A549 (cell line): Measurements from ENCODE around the gene STAT5B. TPM values are rescaled to one million over a fixed set of nuclear protein-coding genes. Genes with fewer than 3 reads are reported as not detected.
A peak's percentile ranks its signal among the peaks of the same experiment; 100 is the strongest.

Source experiments
- ATOH8 ChIP-seq: fragments of 250-450 bp; sonication (Bioruptor Pico); IDR thresholded peaks from 2 replicates; pipeline ENCODE4 v1.5.0; 2020; ENCODE audit warnings: low read depth, mild to moderate bottlenecking, moderate library complexity
- BCL3 ChIP-seq: fragments of >200 bp; sonication (Bioruptor Twin); formaldehyde crosslinking; IDR thresholded peaks from 3 replicates; pipeline ENCODE4 v1.6.1; 2016
- CBX2 ChIP-seq: fragments of 200-600 bp; sonication (generic); IDR thresholded peaks from 2 replicates; pipeline ENCODE4 v1.6.1; 2016; ENCODE audit warnings: low read depth, mild to moderate bottlenecking, borderline replicate concordance
- CEBPB ChIP-seq, 2 experiments: fragments of >200 bp in 1 of 2; sonication (Bioruptor Twin) in 1 of 2; formaldehyde crosslinking in 1 of 2; IDR thresholded peaks; 2 replicates each; pipeline ENCODE4 v1.6.1; 2012 to 2016
- CHD2 ChIP-seq: fragments of 150-350 bp; IDR thresholded peaks from 2 replicates; pipeline ENCODE4 v1.6.1; 2014; ENCODE audit warnings: low read length; ENCODE audit not compliant: partially characterized antibody
- CHD4 ChIP-seq: fragments of 200-600 bp; sonication (generic); IDR thresholded peaks from 2 replicates; pipeline ENCODE4 v1.6.1; 2016; ENCODE audit warnings: antibody characterized with exemption, mild to moderate bottlenecking, borderline replicate concordance
- CTCF ChIP-seq: fragments of >200 bp; sonication (Bioruptor Twin); formaldehyde crosslinking; IDR thresholded peaks from 3 replicates; pipeline ENCODE4 v1.5.1; 2016
- EHF ChIP-seq: fragments of 250-450 bp; sonication (Bioruptor Pico); IDR thresholded peaks from 2 replicates; pipeline ENCODE4 v1.5.0; 2020; ENCODE audit warnings: mild to moderate bottlenecking
- EHMT2 ChIP-seq: fragments of 200-600 bp; sonication (generic); IDR thresholded peaks from 2 replicates; pipeline ENCODE4 v1.6.1; 2016; ENCODE audit warnings: antibody characterized with exemption, low read depth, mild to moderate bottlenecking, moderate library complexity
- EP300 ChIP-seq, 2 experiments: fragments of >200 bp; sonication (Bioruptor Twin); formaldehyde crosslinking; IDR thresholded peaks; 2 replicates in 1 of 2; 3 replicates in 1 of 2; pipeline ENCODE4 v1.6.1; 2016 to 2017
- FOSB ChIP-seq: fragments of 250-450 bp; sonication (Bioruptor Pico); IDR thresholded peaks from 2 replicates; pipeline ENCODE4 v1.5.0; 2020; ENCODE audit warnings: mild to moderate bottlenecking, moderate library complexity
- FOSL2 ChIP-seq, 2 experiments: fragments of 450-650 bp in 1 of 2; fragments of >200 bp in 1 of 2; sonication (Bioruptor Twin) in 1 of 2; formaldehyde crosslinking; IDR thresholded peaks; 2 replicates each; pipeline versions ENCODE4 v1.5.0 to v1.6.1; 2016 to 2020; ENCODE audit warnings: mild to moderate bottlenecking in 1 of 2, moderate library complexity in 1 of 2
- FOXS1 ChIP-seq: fragments of 250-450 bp; sonication (Bioruptor Pico); IDR thresholded peaks from 2 replicates; pipeline ENCODE4 v1.5.0; 2020; ENCODE audit warnings: mild to moderate bottlenecking, moderate library complexity
- HES2 ChIP-seq: fragments of >200 bp; sonication (Bioruptor Twin); formaldehyde crosslinking; IDR thresholded peaks from 2 replicates; pipeline ENCODE4 v1.6.1; 2016
- HEYL ChIP-seq: fragments of 250-450 bp; sonication (Bioruptor Pico); IDR thresholded peaks from 2 replicates; pipeline ENCODE4 v1.8.0; 2021; ENCODE audit warnings: mild to moderate bottlenecking, moderate library complexity
- HOXB5 ChIP-seq: fragments of 250-450 bp; sonication (Bioruptor Pico); IDR thresholded peaks from 2 replicates; pipeline ENCODE4 v1.5.0; 2020; ENCODE audit warnings: mild to moderate bottlenecking, moderate library complexity
- JUN ChIP-seq, 2 experiments: fragments of >200 bp; sonication (Bioruptor Twin); formaldehyde crosslinking; IDR thresholded peaks; 2 replicates in 1 of 2; 3 replicates in 1 of 2; pipeline ENCODE4 v1.6.1; 2016 to 2017
- JUNB ChIP-seq: fragments of >200 bp; sonication (Bioruptor Twin); formaldehyde crosslinking; IDR thresholded peaks from 2 replicates; pipeline ENCODE4 v1.6.1; 2016
- KDM1A ChIP-seq: fragments of 200-600 bp; sonication (generic); IDR thresholded peaks from 2 replicates; pipeline ENCODE4 v1.6.1; 2016; ENCODE audit warnings: low read depth, mild to moderate bottlenecking
- KDM5A ChIP-seq: fragments of 200-600 bp; sonication (generic); IDR thresholded peaks from 2 replicates; pipeline ENCODE4 v1.6.1; 2016; ENCODE audit warnings: antibody characterized with exemption, mild to moderate bottlenecking
- MAFK ChIP-seq: fragments of 450-650 bp; IDR thresholded peaks from 2 replicates; pipeline ENCODE4 v1.6.1; 2014; ENCODE audit not compliant: partially characterized antibody
- MAZ ChIP-seq: fragments of 150-350 bp; IDR thresholded peaks from 2 replicates; pipeline ENCODE4 v1.6.1; 2014; ENCODE audit warnings: antibody characterized with exemption, low read depth, low read length, borderline replicate concordance
- NR3C1 ChIP-seq: fragments of >200 bp; sonication (Bioruptor Twin); formaldehyde crosslinking; IDR thresholded peaks from 3 replicates; pipeline ENCODE4 v1.6.1; 2017
- POLR2AphosphoS2 ChIP-seq: conservative IDR thresholded peaks from 2 replicates; pipeline ENCODE4 v1.6.1; 2012; ENCODE audit warnings: low read length, improper control_type of control experiment, inconsistent platforms
- RARB ChIP-seq: fragments of 250-450 bp; sonication (Bioruptor Pico); IDR thresholded peaks from 2 replicates; pipeline ENCODE4 v1.8.0; 2021; ENCODE audit warnings: mild to moderate bottlenecking, moderate library complexity
- RCOR1 ChIP-seq: fragments of 150-350 bp; IDR thresholded peaks from 2 replicates; pipeline ENCODE4 v1.6.1; 2014; ENCODE audit warnings: antibody characterized with exemption, low read length, low read depth
- SMC3 ChIP-seq: fragments of >200 bp; sonication (Bioruptor Twin); formaldehyde crosslinking; IDR thresholded peaks from 3 replicates; pipeline ENCODE4 v1.6.1; 2018; ENCODE audit warnings: inconsistent platforms
- SREBF2 ChIP-seq: fragments of 450-650 bp; IDR thresholded peaks from 2 replicates; pipeline ENCODE4 v1.6.1; 2014; ENCODE audit warnings: mild to moderate bottlenecking, moderate library complexity
- TFCP2L1 ChIP-seq: fragments of 250-450 bp; sonication (Bioruptor Pico); IDR thresholded peaks from 2 replicates; pipeline ENCODE4 v1.5.0; 2021; ENCODE audit warnings: mild to moderate bottlenecking
- ZSCAN20 ChIP-seq: fragments of 250-450 bp; sonication (Bioruptor Pico); IDR thresholded peaks from 2 replicates; pipeline ENCODE4 v1.8.0; 2022; ENCODE audit warnings: mild to moderate bottlenecking, moderate library complexity
- polyA plus RNA-seq, 4 experiments: library from polyadenylated mRNA; depleted of rRNA in 3 of 4; stranded (reverse); fragments of >200 nt; fragmentation: RNase III in 1 of 4; extraction: RNeasy Plus Mini Kit Qiagen cat#74134 plus additional on column Dnase treatment in 1 of 4; gene quantifications; 2 replicates in 3 of 4; 3 replicates in 1 of 4; pipeline ENCODE4 v1.2.3, GENCODE V29; 2011 to 2017
- TF ChIP-seq, protein P1 (sequence below): fragments of 250-450 bp; sonication (Bioruptor Pico); IDR thresholded peaks from 2 replicates; pipeline ENCODE4 v1.5.0; 2021; ENCODE audit warnings: mild to moderate bottlenecking, moderate library complexity, borderline replicate concordance
- TF ChIP-seq, protein P2 (sequence below): IDR thresholded peaks from 2 replicates; pipeline ENCODE4 v1.6.1; 2012; ENCODE audit warnings: low read depth, borderline replicate concordance

STAT5B gene
- polyA plus RNA-seq, 2 of the 4 experiments (the other 2 are of a cell fraction), result 31.2 to 37.6 TPM

DNA sequence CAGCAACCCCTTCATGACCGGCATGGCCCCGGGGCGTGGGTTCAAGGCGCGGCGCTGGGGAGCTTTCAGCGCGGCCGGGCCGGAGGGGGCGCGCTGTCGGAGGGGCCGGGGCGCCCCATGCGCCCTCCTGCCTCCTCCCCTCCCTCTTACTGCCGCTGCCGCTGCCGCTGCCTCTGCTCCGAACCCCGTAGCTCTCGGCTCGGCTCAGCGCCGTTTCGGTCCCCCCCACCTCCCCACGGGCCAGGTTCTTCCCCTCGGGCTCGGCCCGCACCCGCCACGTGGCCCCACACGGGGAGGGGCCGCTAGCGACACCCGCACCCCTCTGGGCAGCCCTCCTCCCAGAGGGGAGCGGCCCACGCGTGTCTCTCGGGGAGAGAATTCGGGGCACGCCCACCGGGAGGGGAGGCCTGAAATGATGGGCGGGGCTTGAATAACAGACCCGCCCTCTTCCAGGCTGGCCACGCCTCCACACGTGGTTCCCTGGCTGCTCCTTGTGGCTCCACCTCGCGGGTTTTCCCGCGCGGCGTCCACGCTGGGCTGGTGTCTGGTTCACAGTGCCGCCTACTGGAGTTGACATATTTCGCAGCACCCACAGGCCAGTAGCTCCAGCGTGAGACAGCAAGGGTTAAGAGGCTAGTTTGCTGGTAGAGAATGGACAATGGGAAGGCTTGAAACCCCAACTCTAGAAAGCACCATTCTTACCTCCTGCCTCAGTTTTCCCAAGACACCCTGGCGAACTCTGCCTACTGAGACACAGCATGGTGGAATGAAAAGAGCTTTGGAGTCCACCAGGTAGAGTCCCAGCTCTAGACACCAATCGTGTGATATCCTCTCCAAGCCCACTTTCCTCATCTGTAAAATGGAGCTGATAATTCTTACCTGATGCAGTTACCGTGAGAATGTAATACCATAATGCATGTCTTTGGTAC, 95.0 kb downstream of the STAT5B start, which contains the start of gene KCNH4 (continued):
- TF ChIP-seq ZSCAN20 (CRISPR knock-in tag) (peak; percentile 67; the same call in 1 of the 2 replicates), JUNB (no peak), RCOR1 (no peak), KDM1A (no peak), POLR2AphosphoS2 (no peak), NR3C1 (no peak), MAFK (no peak), KDM5A (no peak), CHD4 (no peak; the same call in 1 of the 2 replicates), SREBF2 (no peak), HOXB5 (CRISPR knock-in tag) (peak; percentile 36; the same call in 1 of the 2 replicates), RARB (CRISPR knock-in tag) (no peak), SMC3 (peak; percentile 59), FOSB (CRISPR knock-in tag) (no peak), CEBPB (IDR thresholded peaks at IDR 0.05) (no peak), EHF (CRISPR knock-in tag) (0 out of 2 replicates have a peak, but pooled peaks have one; percentile 16), EHMT2 (peak; percentile 87), FOSL2 (IDR thresholded peaks at IDR 0.05) (no peak), FOSL2 (CRISPR knock-in tag; IDR thresholded peaks at IDR 0.05) (no peak), FOXS1 (CRISPR knock-in tag) (no peak), MAZ (no peak), JUN (IDR thresholded peaks at IDR 0.05) (no peak), CBX2 (no peak), CTCF (peak; percentile 72), HES2 (no peak), BCL3 (no peak), ATOH8 (CRISPR knock-in tag) (peak; percentile 77), EP300 (IDR thresholded peaks at IDR 0.05) (no peak), HEYL (CRISPR knock-in tag) (no peak), CHD2 (peak; percentile 39), TFCP2L1 (CRISPR knock-in tag) (peak; percentile 68; the same call in 1 of the 2 replicates)
- TF ChIP-seq, protein P1, sequence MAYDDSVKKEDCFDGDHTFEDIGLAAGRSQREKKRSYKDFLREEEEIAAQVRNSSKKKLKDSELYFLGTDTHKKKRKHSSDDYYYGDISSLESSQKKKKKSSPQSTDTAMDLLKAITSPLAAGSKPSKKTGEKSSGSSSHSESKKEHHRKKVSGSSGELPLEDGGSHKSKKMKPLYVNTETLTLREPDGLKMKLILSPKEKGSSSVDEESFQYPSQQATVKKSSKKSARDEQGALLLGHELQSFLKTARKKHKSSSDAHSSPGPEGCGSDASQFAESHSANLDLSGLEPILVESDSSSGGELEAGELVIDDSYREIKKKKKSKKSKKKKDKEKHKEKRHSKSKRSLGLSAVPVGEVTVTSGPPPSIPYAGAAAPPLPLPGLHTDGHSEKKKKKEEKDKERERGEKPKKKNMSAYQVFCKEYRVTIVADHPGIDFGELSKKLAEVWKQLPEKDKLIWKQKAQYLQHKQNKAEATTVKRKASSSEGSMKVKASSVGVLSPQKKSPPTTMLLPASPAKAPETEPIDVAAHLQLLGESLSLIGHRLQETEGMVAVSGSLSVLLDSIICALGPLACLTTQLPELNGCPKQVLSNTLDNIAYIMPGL (CRISPR knock-in tag), result no peak
- TF ChIP-seq, protein P2, sequence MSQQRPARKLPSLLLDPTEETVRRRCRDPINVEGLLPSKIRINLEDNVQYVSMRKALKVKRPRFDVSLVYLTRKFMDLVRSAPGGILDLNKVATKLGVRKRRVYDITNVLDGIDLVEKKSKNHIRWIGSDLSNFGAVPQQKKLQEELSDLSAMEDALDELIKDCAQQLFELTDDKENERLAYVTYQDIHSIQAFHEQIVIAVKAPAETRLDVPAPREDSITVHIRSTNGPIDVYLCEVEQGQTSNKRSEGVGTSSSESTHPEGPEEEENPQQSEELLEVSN, result peak; percentile 100
